ENCODE data around the gene USH1C.

DNA sequence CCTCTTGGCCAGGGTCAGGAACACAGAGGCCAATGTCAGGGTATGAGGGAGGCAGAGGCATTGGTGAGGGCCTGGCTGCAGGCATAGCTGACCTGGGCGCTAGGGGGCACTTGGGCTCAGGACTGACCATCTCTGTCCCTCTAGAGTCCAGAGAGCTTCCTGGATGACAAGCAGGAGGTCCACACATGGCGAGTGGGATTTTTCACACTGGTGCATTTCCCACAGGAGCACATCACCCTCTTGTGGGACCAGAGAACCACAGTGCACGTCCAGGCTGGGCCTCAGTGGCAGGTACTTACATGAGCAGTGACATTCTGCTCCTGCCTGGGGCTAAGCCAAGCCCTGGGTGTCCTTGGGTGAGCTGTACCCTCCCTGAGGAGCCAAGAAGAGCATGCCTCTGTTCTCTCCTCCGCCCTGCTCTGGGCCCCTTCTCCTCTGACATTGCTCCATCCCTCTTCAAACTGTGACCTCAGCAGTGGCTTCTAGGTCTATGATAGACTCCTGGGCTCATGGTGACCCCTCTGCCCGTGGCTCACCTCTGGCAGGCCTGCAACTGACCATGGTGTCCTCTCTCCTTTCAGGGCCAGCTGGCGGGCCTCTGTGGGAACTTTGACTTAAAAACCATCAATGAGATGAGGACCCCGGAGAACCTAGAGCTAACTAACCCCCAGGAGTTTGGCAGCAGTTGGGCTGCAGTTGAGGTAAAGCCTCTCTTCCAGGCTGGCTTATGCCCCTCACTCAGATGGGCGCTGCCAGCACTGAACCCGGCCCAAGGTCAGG, 49.4 kb upstream of the USH1C start:
- no peak for TF ChIP-seq POLR2A (IDR thresholded peaks at IDR 0.05; ENCODE audit: insufficient read depth in 1 of 2, low read depth in 2 of 2, low read length in 2 of 2)
- no peak for TF ChIP-seq POLR2AphosphoS5 (IDR thresholded peaks at IDR 0.05; ENCODE audit: low read depth, low read length)
